A172 (cell line): ENCODE measurements around the gene FANCM. TPM values are rescaled to one million over a fixed set of nuclear protein-coding genes. Genes with fewer than 3 reads are reported as not detected.
"Not testable (repeated sequence)": the region's sequence is repeated elsewhere in the genome, so short reads cannot be mapped to it uniquely, and the experiment has no call there.

Source experiments
- DNase-seq: peaks from one replicate; pipeline ENCODE4 v3.0.0-alpha.2; 2015; ENCODE audit warnings: low spot score
- total RNA-seq: library from RNA; depleted of rRNA; stranded (reverse); fragments of >200 nt; shearing (Covaris generic); gene quantifications from 2 replicates; pipeline ENCODE4 v1.2.3, GENCODE V29; 2014

The FANCM gene
- total RNA-seq, 1 experiment from 2014 or later: 4.3 TPM

GRCh38 chr14:45140661-45141187 is 5.0 kb downstream of the FANCM start:
- DNase-seq: no peak

GRCh38 chr14:45142083-45142482 is 6.4 kb downstream of the FANCM start:
- DNase-seq: not testable (repeated sequence)

GRCh38 chr14:45144658-45145057 is 8.9 kb downstream of the FANCM start:
- no peak for DNase-seq

GRCh38 chr14:45145214-45145613 is 9.5 kb downstream of the FANCM start:
- DNase-seq: no peak

GRCh38 chr14:45149602-45150001 is 13.9 kb downstream of the FANCM start:
- DNase-seq: no peak

GRCh38 chr14:45150386-45150890 is 14.7 kb downstream of the FANCM start:
- no peak for DNase-seq

GRCh38 chr14:45156067-45156466 is 20.3 kb downstream of the FANCM start:
- DNase-seq: no peak

- no peak for DNase-seq
These were observed 34.2 kb downstream of the FANCM start for GRCh38 chr14:45169906-45170305.

GRCh38 chr14:45177076-45177475 is 41.3 kb downstream of the FANCM start:
- DNase-seq: no peak

GRCh38 chr14:45181329-45181728 is 45.6 kb downstream of the FANCM start:
- DNase-seq: peak; percentile 6

- no peak for DNase-seq
These were observed 46.1 kb downstream of the FANCM start for GRCh38 chr14:45181806-45182205.

- DNase-seq: no peak
These were observed 49.5 kb downstream of the FANCM start for GRCh38 chr14:45185100-45185814.

- DNase-seq: no peak
These were observed 59.2 kb downstream of the FANCM start for GRCh38 chr14:45194964-45195363.

- peak; percentile 57 for DNase-seq
These were observed 62.8 kb downstream of the FANCM start for GRCh38 chr14:45198551-45198950.

GRCh38 chr14:45199230-45199629 is 63.5 kb downstream of the FANCM start:
- peak; percentile 16 for DNase-seq

GRCh38 chr14:45201905-45202304 is 66.2 kb downstream of the FANCM start:
- no peak for DNase-seq

GRCh38 chr14:45204241-45204640 is 68.5 kb downstream of the FANCM start:
- DNase-seq: no peak

- DNase-seq: no peak
These were observed 74.4 kb downstream of the FANCM start for GRCh38 chr14:45210159-45210558.

GRCh38 chr14:45211295-45211694 is 75.6 kb downstream of the FANCM start:
- no peak for DNase-seq

GRCh38 chr14:45212231-45212630 is 76.5 kb downstream of the FANCM start:
- DNase-seq: no peak

- DNase-seq: not testable (repeated sequence)
These were observed 78.0 kb downstream of the FANCM start for GRCh38 chr14:45213716-45214115.

- not testable (repeated sequence) for DNase-seq
These were observed 78.6 kb downstream of the FANCM start for GRCh38 chr14:45214341-45214740.

- DNase-seq: no peak
These were observed 86.9 kb downstream of the FANCM start for GRCh38 chr14:45222485-45223262.
